ENCODE data around the gene STEAP3. TPM values are rescaled to one million over a fixed set of nuclear protein-coding genes. Genes with fewer than 3 reads are reported as not detected.

Gene STEAP3
- total RNA-seq, 2 donors from 2014 or later: 18.9 to 25.4 TPM

DNA sequence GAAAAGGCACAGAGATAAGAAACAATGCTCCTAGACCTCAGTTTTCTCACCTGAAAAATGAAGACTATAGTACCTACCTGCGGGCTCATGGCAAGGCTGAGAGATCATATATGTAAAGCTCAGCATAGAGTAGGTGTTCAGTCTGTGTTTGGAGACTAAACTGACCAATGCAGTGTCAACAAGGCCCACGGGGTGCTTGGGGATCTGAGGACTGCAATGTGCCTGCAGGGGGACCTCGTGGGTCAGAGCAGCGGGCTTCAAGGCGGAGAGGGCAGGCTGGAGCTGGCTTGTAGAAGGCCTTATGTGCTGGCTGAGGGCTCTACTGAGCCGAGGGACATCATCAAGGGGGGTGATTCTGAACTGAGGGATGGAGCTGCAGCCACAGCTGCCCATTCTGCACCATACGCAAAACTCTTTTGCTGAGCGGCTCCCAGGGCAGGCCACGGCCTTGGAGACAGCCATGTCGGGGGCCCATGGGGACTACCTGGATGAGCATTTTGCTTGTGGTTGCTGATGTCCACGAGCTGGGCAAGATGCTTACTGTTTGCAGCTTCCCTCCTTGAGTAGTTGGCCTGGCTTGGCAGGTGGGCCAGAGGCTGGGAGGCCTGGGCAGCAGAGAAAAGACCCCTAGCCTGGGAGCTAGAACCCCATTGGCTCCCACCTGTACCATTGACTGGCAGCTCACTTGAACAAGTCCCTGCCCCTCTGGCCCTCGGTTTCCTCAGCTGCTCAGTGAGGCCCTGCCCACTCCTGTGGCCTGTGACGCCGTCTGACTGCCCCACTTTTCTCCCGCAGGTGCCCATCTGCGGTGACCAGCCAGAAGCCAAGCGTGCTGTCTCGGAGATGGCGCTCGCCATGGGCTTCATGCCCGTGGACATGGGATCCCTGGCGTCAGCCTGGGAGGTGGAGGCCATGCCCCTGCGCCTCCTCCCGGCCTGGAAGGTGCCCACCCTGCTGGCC, 23.5 kb downstream of the STEAP3 start:
- intact Hi-C loops (cut with DNase I): no loop called here
- H3K27me3 ChIP-seq: no peaks in the 10 kb centered on the region
- 89 to 90% methylated on average over 2 to 24 of the region's 24 CpGs for WGBS, 2 donors
- no peak for ATAC-seq
- no peak for TF ChIP-seq POLR2A (IDR thresholded peaks at IDR 0.05)
- TF ChIP-seq, protein P1, sequence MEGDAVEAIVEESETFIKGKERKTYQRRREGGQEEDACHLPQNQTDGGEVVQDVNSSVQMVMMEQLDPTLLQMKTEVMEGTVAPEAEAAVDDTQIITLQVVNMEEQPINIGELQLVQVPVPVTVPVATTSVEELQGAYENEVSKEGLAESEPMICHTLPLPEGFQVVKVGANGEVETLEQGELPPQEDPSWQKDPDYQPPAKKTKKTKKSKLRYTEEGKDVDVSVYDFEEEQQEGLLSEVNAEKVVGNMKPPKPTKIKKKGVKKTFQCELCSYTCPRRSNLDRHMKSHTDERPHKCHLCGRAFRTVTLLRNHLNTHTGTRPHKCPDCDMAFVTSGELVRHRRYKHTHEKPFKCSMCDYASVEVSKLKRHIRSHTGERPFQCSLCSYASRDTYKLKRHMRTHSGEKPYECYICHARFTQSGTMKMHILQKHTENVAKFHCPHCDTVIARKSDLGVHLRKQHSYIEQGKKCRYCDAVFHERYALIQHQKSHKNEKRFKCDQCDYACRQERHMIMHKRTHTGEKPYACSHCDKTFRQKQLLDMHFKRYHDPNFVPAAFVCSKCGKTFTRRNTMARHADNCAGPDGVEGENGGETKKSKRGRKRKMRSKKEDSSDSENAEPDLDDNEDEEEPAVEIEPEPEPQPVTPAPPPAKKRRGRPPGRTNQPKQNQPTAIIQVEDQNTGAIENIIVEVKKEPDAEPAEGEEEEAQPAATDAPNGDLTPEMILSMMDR (IDR thresholded peaks at IDR 0.05): no peak
- H3K36me3 ChIP-seq (replicated peaks in 1 of 2; ENCODE audit: insufficient read depth in 1 of 2, low read depth in 2 of 2): peaks cover 0 to 7% of the 10 kb centered on the region in 2 donors
- H3K27ac ChIP-seq: no peak overlapping the region
- peaks cover 10% of the 10 kb centered on the region for H3K4me1 ChIP-seq
- no peak overlapping the region for H3K4me3 ChIP-seq
- no peaks in the 10 kb centered on the region for H3K9me3 ChIP-seq
- DNase-seq: no peak

DNA sequence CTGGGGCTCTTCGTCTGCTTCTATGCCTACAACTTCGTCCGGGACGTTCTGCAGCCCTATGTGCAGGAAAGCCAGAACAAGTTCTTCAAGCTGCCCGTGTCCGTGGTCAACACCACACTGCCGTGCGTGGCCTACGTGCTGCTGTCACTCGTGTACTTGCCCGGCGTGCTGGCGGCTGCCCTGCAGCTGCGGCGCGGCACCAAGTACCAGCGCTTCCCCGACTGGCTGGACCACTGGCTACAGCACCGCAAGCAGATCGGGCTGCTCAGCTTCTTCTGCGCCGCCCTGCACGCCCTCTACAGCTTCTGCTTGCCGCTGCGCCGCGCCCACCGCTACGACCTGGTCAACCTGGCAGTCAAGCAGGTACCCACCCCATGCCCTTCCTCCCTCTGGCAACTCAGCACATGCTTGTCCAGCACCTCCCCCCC, 24.2 kb downstream of the STEAP3 start:
- Histone ChIP-seq H3K36me3 (replicated peaks in 1 of 2; ENCODE audit: insufficient read depth in 1 of 2, low read depth in 2 of 2) (peaks cover 0 to 7% of the 10 kb centered on the region in 2 donors), H3K27me3 (no peaks in the 10 kb centered on the region), H3K4me1 (peaks cover 4% of the 10 kb centered on the region), H3K4me3 (no peak overlapping the region), H3K9me3 (no peaks in the 10 kb centered on the region), H3K27ac (no peak overlapping the region)
- TF ChIP-seq, protein P1 (IDR thresholded peaks at IDR 0.05): no peak
- TF ChIP-seq POLR2A (IDR thresholded peaks at IDR 0.05): no peak
- WGBS, 2 donors: 97 to 98% methylated on average over 19 to 29 of the region's 29 CpGs
- ATAC-seq (no peak), DNase-seq (no peak)
- intact Hi-C loops (cut with DNase I): no loop called here

DNA sequence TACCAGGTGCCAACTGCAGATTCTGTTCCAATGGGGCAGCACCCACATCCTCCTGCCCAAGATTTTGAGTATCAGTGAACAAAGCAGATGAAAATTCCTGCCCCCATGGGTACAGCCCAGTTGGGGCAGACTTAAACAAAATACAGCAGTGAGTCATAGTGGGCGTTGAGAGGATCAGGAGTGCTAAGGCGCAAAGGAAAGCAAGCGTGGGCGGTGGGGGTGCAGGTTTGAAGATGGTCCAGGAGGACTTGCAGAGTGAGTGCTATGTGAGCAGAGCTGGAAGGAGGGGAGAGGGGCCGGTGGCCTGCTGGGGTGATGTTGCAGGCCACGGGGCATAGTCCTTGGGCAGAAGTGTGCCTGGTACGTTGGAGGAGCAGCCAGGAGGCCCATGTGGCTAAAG, 24.7 kb downstream of the STEAP3 start:
- no peak for TF ChIP-seq POLR2A (IDR thresholded peaks at IDR 0.05)
- TF ChIP-seq, protein P1 (IDR thresholded peaks at IDR 0.05): no peak
- intact Hi-C loops (cut with DNase I): no loop called here
- 86 to 92% methylated on average over 7 of the region's 7 CpGs for WGBS, 2 donors
- DNase-seq (no peak), ATAC-seq (no peak)
- no peaks in the 10 kb centered on the region for H3K4me1 ChIP-seq
- no peak overlapping the region for H3K27ac ChIP-seq
- H3K27me3 ChIP-seq: no peaks in the 10 kb centered on the region
- no peak overlapping the region for H3K4me3 ChIP-seq
- no peaks in the 10 kb centered on the region for H3K9me3 ChIP-seq
- peaks cover 0 to 7% of the 10 kb centered on the region in 2 donors for H3K36me3 ChIP-seq (replicated peaks in 1 of 2; ENCODE audit: insufficient read depth in 1 of 2, low read depth in 2 of 2)

DNA sequence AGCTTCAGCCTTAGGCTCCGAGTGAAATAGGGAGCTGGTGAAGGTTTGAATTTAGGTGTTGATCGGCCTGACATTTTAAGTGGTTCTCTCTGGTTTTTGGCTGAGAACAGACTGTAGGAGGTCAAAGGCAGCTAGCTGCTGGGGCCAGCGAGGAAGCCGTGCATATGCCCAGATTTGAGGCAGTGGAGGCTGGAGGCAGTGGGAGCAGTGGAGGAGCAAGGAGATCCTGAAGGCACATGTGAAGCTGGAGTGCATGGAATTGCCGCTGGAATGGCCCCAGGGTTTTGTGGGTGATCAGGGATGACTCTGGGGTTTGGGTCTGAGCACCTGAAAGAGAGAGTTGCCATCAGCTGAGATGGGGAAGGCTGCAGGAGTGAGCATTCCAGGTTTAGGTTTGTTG, 25.1 kb downstream of the STEAP3 start:
- H3K36me3 ChIP-seq (replicated peaks in 1 of 2; ENCODE audit: insufficient read depth in 1 of 2, low read depth in 2 of 2): peaks cover 0 to 7% of the 10 kb centered on the region in 2 donors
- ATAC-seq: no peak
- no peaks in the 10 kb centered on the region for H3K4me1 ChIP-seq
- intact Hi-C loops (cut with DNase I): no loop called here
- no peaks in the 10 kb centered on the region for H3K27me3 ChIP-seq
- TF ChIP-seq, protein P1 (IDR thresholded peaks at IDR 0.05): no peak
- TF ChIP-seq POLR2A (IDR thresholded peaks at IDR 0.05): no peak
- no peak overlapping the region for H3K27ac ChIP-seq
- DNase-seq: no peak
- H3K4me3 ChIP-seq: no peak overlapping the region
- 82 to 98% methylated on average over 5 of the region's 5 CpGs for WGBS, 2 donors
- no peaks in the 10 kb centered on the region for H3K9me3 ChIP-seq

Data from body of pancreas (tissue), 4 donors.